GM04504 (cell line): ENCODE measurements around the gene PLA2G4F.

Experiments used
- DNase-seq: peaks from one replicate; pipeline ENCODE4 v3.0.0-alpha.2; 2012; ENCODE audit warnings: low read depth

The PLA2G4F gene

GRCh38 chr15:42156243-42156922 lies at the start of gene PLA2G4F:
TSS of gene PLA2G4F (minus strand) at chr15:42156636. CDS start at chr15:42156549, 87 bp downstream.
- no peak for DNase-seq

- no peak for DNase-seq
These were observed 47.5 kb upstream of the PLA2G4F start for GRCh38 chr15:42203891-42204290.

- DNase-seq, result no peak
These were observed 46.2 kb upstream of the PLA2G4F start for GRCh38 chr15:42202653-42203052.

DNA sequence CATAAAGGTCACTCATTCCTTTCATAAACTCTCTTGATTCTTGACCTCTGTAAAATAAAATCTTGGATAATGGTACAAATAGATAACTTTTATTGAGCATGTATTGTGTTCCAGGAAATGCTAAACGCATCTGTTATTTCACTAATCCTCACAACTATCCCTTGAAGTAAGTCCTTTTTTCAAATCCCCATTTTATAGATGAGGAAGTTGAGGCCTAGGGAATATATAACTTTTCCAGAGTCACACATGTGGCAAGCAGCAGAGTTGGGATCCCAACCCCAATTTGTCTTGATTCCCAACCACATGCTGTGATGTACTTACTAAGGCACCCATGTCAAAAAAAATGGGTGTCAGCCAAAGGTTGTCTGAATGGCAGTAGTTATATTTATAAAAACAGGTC lies 45.4 kb upstream of the PLA2G4F start:
- no peak for DNase-seq

DNA sequence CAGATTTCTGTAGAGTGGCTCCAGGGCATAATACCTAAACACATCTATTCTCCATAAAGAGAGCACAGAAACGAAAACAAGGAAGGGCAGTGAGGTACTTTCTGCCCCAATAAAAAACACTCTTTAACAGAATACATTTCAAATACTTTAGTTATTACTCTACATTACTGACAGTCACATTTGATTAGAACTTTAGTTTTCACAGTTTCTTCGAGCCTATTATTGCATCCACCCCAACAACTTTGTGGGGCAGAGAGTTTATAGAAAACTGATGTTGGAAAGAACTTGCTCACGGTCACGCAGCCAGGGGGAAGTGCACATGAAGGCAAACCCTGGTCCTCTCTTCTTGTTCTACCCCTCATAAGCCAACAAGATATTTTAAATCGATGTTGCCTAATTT lies 42.7 kb upstream of the PLA2G4F start:
- DNase-seq, result no peak

GRCh38 chr15:42198516-42198915 lies 42.1 kb upstream of the PLA2G4F start:
- DNase-seq, result no peak

DNA sequence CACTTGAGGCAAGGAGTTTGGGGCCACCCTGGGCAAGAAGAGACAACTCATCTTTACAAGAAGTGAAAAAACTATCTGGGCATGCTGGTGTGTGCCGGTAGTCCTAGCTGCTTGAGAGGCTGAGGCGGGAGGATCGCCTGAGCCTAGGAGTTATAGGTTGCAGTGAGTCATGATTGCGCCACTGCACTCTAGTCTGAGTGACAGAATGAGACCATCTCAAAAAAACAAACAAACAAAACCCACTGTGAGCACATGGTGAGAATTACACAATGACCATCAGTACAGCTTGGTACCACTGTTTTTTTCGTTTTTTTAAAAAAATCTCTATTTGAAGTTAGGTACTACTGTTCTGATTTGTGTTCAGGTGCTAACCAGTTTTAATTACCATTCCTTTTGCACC lies 38.1 kb upstream of the PLA2G4F start:
- no peak for DNase-seq

DNA sequence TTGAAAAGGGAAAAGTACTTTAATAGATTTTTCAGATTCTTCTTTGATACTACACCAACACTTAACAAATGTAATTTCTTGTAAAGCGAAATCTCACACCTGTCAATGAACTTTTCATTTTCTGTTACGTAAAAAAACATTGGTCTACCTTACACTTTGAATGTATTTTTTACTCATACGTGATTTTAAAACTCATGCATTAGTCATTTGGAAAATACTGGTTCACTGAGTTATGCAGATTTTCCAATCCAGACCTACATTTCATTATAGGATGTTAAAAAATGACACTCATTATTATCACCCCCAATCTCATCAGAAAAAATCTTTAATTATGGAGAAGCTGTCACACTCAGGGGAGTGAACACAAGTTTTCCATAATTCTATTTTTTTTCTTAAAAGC lies 36.9 kb upstream of the PLA2G4F start:
- DNase-seq, result no peak

GRCh38 chr15:42191610-42192346 lies 35.3 kb upstream of the PLA2G4F start:
- no peak for DNase-seq

- DNase-seq, result no peak
These were observed 33.9 kb upstream of the PLA2G4F start for GRCh38 chr15:42190370-42190769.

GRCh38 chr15:42185801-42186200 lies 29.4 kb upstream of the PLA2G4F start:
- no peak for DNase-seq

- no peak for DNase-seq
These were observed 28.3 kb upstream of the PLA2G4F start for GRCh38 chr15:42184736-42185135.

DNA sequence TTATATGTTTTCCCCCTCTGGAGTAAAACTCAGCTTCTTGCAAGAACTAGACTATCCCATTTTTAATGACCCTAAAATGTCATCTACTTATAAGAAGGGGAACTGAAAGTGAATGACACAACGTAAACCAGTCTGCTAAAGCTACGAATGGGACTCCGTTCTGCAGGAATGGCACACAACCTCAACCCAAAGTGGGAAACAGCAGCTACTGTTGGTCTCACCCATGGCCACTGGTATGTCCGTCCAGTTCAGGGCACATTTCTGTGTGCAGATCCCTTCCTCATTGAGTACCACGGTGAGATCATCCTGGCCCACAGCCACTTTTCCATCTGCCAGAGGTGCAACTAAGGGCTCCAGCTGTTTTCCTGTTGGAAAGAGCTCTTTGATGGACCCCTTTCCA lies 27.9 kb upstream of the PLA2G4F start:
- DNase-seq, result no peak

DNA sequence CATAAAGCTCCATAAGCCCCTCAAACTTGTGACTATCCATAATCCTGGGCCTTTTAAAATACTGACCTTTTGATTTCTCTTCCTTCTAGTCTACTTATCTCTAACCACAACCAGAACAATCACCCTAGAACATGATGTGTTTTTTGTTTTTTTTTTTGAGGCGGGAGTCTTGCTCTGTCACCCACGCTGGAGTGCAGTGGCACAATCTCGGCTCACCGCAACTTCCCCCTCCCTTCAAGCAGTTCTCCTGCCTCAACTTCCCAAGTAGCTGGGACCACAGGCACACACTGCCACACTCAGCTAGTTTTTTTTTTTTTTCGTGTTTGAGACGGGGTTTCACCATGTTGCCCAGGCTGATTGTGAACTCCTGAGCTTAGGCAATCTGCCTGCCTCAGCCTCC lies 26.5 kb upstream of the PLA2G4F start:
- DNase-seq, result no peak

- no peak for DNase-seq
These were observed 26.0 kb upstream of the PLA2G4F start for GRCh38 chr15:42182328-42182886.

DNA sequence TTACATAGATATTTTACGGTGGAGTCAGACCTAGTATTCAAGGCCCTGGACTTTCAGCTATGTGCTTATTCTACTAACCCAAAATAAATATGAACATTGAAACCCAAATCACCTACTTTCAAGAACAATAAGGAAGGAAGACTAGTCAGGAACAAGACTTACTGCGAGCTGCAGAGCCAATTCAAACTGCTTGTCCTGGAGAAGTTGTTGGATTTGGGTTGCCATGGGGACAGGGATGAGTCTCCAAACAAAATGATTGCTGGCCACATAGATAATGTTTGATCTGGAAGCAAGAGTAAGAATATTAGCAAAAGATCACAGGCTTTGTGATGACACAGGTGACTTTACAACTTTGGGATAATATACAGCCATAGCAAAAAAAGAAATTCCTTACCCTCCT lies 21.6 kb upstream of the PLA2G4F start:
- DNase-seq, result no peak

DNA sequence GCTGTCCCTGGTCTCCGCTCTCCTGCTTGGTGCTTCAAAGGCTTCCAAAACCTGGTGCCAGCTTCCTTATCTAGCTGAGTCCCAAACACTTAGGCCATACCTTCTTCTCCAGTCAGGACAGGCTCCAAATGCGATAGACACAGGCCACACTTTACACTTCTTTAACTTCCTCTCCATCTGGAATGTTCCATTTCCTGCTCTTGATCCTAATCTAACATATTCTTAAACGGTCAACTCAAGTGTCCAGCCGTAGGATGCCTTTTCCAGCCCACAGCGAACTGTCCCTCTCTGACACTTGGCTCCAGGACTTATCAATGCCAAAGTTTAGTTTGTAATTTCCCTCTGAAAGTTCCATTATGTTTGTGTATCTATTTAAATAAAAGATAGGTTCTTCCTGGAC lies 19.2 kb upstream of the PLA2G4F start:
- DNase-seq, result no peak

GRCh38 chr15:42172475-42172874 lies 16.0 kb upstream of the PLA2G4F start:
- DNase-seq, result no peak

DNA sequence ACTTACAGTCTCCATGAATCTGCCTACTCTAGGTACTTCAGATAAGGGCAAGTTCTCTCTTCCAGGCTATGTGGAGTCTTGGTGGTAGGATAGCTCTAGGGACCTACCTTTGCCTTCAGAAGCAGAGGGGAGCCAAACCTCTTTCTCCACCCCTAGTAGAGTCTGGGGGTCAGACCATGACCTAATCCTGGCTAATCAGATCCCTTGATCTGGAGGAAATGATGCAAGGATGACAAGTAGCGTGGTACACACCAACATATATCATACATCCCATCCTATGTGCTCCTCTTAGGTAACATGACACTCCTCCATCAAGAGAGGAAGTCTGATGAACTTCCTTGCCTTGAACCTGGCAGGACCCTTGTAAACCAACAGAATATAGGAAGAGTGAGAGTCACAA lies 15.4 kb upstream of the PLA2G4F start:
- DNase-seq, result no peak

DNA sequence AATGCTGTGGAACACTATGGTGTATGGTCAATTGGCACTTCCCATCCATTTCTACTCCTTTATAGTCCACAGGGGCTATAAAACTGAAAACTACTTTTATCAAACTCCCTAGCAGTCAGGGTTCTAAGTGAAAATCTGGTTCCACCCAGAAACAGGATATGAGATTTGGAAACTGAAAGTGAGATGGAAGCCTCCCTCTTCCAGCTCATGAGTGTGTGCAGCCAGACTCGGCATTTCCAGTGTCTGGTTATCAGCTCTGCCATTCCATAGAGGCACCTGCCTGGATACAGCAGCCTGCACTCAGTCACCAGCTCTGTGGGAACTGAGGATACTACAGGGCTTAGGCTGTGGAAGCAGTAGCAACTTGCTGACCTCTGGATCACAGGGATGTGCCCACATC lies 14.7 kb upstream of the PLA2G4F start:
- DNase-seq, result no peak

GRCh38 chr15:42166225-42166940 lies 9.9 kb upstream of the PLA2G4F start:
- DNase-seq, result no peak

DNA sequence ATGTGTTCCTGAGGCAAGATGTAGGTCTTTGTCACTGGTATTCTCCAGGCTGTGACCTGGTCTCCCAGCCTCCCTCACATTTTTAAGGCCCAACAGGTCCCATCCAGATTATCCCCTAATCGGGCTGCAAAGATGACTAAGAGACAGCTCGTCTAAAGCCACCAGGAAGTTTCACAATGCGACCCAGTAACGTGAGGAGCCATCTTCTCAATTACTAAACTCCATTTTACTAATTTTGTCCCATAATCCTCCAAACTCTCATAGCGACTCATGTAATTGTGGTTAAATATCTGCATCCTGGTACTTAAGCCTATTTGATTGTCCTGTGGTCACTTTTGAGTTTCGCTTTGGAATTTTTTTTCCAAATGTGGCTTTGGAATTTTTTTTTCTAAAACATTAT lies 8.7 kb upstream of the PLA2G4F start:
- DNase-seq, result peak; percentile 26
